Calu3 (cell line): Measurements from ENCODE around the gene SERINC5. TPM values are rescaled to one million over a fixed set of nuclear protein-coding genes. Genes with fewer than 3 reads are reported as not detected.

ENCODE experiments used
- BruUV-seq: library from RNA; stranded (reverse); fragments of 400-500 nt; replicated peaks from 2 replicates; lab custom pipeline; 2021; lab: Mats Ljungman, UMichigan
- CTCF ChIA-PET: fragments of 300-600 bp; sonication (Branson Sonifier 250); formaldehyde crosslinking; loops from one replicate; lab custom pipeline; 2022; ENCODE audit warnings: antibody characterized with exemption; lab: Charles Lee
- DNase-seq: peaks from one replicate; pipeline ENCODE4 v3.0.0; 2022
- H3K27ac Mint-ChIP-seq: one replicate; pipeline ENCODE4 v1.8.0; 2022; ENCODE audit warnings: mixed read lengths; ENCODE audit not compliant: unreplicated experiment
- H3K27me3 Mint-ChIP-seq: one replicate; pipeline ENCODE4 v1.8.0; 2022; ENCODE audit warnings: mixed read lengths; ENCODE audit not compliant: unreplicated experiment
- H3K36me3 Mint-ChIP-seq: one replicate; pipeline ENCODE4 v1.8.0; 2022; ENCODE audit warnings: mild to moderate bottlenecking, moderate library complexity, mixed read lengths; ENCODE audit not compliant: insufficient read depth, unreplicated experiment
- H3K4me1 Mint-ChIP-seq: one replicate; pipeline ENCODE4 v1.8.0; 2022; ENCODE audit warnings: mild to moderate bottlenecking, low read depth, mixed read lengths; ENCODE audit not compliant: unreplicated experiment
- H3K4me3 Mint-ChIP-seq: one replicate; pipeline ENCODE4 v1.8.0; 2022; ENCODE audit warnings: mild to moderate bottlenecking, low read depth, moderate library complexity, mixed read lengths; ENCODE audit not compliant: unreplicated experiment
- H3K9me3 Mint-ChIP-seq: one replicate; pipeline ENCODE4 v1.8.0; 2022; ENCODE audit warnings: low read depth, mixed read lengths; ENCODE audit not compliant: unreplicated experiment
- intact Hi-C: fragments of 100-400 bp; cut with micrococcal nuclease; formaldehyde crosslinking; loops from one replicate; pipeline ENCODE4 v1.10.0; 2022; ENCODE audit not compliant: unreplicated experiment
- total RNA-seq: library from RNA; stranded (reverse); gene quantifications from 2 replicates; pipeline ENCODE4 v1.2.3, GENCODE V29; 2022
- TF ChIP-seq, protein P1 (sequence below): fragments of 200-600 bp; IDR thresholded peaks from one replicate; pipeline ENCODE4 v1.8.0; 2022; ENCODE audit warnings: antibody characterized with exemption; ENCODE audit not compliant: unreplicated experiment

SERINC5 gene
- total RNA-seq, 1 experiment from 2014 or later = 47.0 TPM

DNA sequence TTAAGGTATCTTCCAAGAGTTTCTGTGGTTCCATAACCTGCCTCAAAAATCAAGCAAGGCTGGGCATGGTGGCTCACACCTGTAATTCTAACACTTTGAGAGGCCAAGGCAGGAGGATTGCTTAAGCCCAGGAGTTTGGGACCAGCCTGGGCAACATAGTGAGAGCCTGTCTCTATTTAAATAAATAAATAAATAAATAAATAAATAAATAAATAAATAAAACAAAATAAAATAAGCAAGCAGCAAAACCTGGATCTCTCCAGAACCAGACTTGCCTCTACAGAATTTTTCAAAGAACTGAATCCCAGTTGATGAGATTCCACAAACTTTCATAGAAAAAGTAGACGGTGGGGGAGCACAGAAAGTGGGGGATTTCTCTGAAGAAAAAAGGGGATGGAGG, 12.3 kb downstream of the SERINC5 start:
- DNase-seq = no peak
- peaks cover 30% of the 10 kb centered on the region for H3K36me3 Mint-ChIP-seq
- intact Hi-C loops = no loop called here
- peaks cover 35% of the 10 kb centered on the region for H3K4me1 Mint-ChIP-seq
- TF ChIP-seq, protein P1, sequence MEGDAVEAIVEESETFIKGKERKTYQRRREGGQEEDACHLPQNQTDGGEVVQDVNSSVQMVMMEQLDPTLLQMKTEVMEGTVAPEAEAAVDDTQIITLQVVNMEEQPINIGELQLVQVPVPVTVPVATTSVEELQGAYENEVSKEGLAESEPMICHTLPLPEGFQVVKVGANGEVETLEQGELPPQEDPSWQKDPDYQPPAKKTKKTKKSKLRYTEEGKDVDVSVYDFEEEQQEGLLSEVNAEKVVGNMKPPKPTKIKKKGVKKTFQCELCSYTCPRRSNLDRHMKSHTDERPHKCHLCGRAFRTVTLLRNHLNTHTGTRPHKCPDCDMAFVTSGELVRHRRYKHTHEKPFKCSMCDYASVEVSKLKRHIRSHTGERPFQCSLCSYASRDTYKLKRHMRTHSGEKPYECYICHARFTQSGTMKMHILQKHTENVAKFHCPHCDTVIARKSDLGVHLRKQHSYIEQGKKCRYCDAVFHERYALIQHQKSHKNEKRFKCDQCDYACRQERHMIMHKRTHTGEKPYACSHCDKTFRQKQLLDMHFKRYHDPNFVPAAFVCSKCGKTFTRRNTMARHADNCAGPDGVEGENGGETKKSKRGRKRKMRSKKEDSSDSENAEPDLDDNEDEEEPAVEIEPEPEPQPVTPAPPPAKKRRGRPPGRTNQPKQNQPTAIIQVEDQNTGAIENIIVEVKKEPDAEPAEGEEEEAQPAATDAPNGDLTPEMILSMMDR = no peak
- peak overlapping the region; percentile 44 for H3K27ac Mint-ChIP-seq
- peaks cover 9% of the 10 kb centered on the region for H3K9me3 Mint-ChIP-seq
- H3K4me3 Mint-ChIP-seq = no peak overlapping the region
- H3K27me3 Mint-ChIP-seq = no peaks in the 10 kb centered on the region
- CTCF ChIA-PET = no interaction called here
- BruUV-seq = no TSS peak

DNA sequence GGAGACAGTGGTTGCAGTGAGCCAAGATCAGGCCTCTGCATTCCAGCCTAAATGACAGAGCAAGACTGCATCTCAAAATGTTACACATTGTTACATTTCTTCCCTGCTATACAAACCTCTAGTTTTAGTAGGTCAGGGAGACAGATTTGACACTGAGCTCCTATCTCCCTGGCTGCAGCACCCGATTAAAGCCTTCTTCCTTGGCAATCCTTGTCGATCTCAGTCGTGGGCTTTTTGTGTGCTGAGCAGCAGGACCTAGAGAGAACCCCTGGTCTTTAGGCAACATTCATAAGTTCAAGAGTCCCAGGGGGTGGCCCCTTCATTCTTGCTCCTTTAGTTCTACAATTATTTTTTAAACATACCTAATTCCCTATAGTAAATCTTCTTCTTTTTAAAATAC, 13.0 kb downstream of the SERINC5 start:
- intact Hi-C loops = no loop called here
- no peak overlapping the region for H3K4me3 Mint-ChIP-seq
- H3K9me3 Mint-ChIP-seq = peaks cover 9% of the 10 kb centered on the region
- no peaks in the 10 kb centered on the region for H3K27me3 Mint-ChIP-seq
- CTCF ChIA-PET = no interaction called here
- TF ChIP-seq, protein P1 = no peak
- peaks cover 28% of the 10 kb centered on the region for H3K4me1 Mint-ChIP-seq
- BruUV-seq = no TSS peak
- DNase-seq = no peak
- H3K27ac Mint-ChIP-seq = peak overlapping the region; percentile 44
- H3K36me3 Mint-ChIP-seq = peaks cover 30% of the 10 kb centered on the region

DNA sequence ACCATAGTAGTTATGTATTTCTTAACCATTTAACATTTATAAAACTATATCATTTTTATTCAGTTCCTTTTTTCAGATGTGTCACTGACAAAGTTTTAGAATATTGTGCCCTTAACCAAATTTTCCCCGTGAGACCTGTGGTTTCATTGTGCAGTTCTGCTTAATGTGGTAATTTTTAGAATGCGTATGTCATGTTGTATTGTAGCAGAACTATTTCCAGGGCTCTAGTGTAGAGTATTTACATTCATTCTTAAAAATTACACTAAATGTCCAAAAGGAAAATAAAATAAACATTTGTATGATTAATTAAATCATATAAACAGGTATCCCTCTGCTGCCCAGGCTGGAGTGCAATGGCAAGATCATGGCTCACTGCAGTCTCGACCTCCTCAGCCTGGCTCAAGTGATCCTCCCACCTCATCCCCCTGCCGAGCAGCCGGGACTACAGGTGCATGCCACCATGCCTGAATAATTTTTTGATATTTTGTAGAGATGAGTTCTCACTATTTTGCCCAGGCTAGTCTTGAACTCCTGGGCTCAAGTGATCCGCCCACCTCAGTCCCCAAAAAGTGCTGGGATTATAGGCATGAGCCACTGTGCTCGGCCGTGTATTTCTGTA, 15.4 kb downstream of the SERINC5 start:
- Mint-ChIP-seq H3K4me1 (peaks cover 9% of the 10 kb centered on the region), H3K27ac (no peak overlapping the region), H3K4me3 (no peak overlapping the region), H3K36me3 (peaks cover 24% of the 10 kb centered on the region), H3K9me3 (peaks cover 9% of the 10 kb centered on the region), H3K27me3 (no peaks in the 10 kb centered on the region)
- no peak for DNase-seq
- intact Hi-C loops = no loop called here
- no TSS peak for BruUV-seq
- CTCF ChIA-PET = no interaction called here
- TF ChIP-seq, protein P1 = no peak

DNA sequence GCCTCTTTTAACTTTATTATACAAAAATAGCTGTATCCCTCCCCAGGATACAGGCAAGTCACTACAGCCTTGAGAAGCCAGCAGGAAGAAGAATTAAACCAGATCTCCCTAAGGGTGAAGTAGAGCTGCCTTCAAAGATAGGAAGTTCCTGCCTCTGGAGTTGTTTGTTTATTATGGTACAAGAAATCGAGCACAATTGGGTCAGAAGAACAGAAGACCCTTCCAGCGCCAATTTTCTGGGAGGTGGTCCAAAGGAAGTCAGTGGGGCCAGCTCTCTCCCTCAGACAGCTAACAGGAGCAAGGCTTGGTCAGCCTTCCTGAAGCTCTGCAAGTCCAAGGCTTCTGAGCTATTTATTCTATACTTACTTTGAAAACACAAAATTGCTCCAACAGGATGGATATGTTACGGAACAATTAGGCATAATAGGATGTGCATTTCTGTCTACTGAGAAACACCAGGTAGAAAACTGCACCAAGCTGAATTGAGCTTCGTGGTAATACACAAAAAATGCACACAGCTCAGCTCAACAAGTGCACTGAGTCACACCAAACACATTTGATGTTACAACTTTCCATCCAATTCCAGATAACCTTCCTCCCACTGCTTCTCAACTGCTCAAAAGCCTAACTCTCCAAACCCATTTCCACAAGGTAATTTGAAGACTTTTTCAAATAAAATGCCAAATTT, 16.0 kb downstream of the SERINC5 start:
- intact Hi-C loops = no loop called here
- H3K4me3 Mint-ChIP-seq = no peak overlapping the region
- no peak for DNase-seq
- CTCF ChIA-PET = interaction anchor here (0.6 kb wide), 1 partner anchor 254 kb away, joined by 3 read pairs; no protein-coding TSS in a partner anchor
- TF ChIP-seq, protein P1 = no peak
- no TSS peak for BruUV-seq
- no peaks in the 10 kb centered on the region for H3K27me3 Mint-ChIP-seq
- H3K4me1 Mint-ChIP-seq = peaks cover 3% of the 10 kb centered on the region
- H3K9me3 Mint-ChIP-seq = peaks cover 9% of the 10 kb centered on the region
- H3K27ac Mint-ChIP-seq = no peak overlapping the region
- peaks cover 21% of the 10 kb centered on the region for H3K36me3 Mint-ChIP-seq
